ENCODE results near the gene CRYBG3. TPM values are rescaled to one million over a fixed set of nuclear protein-coding genes. Genes with fewer than 3 reads are reported as not detected.

CRYBG3 gene
- total RNA-seq, 1 donor from 2014 or later = 5.9 TPM

DNA sequence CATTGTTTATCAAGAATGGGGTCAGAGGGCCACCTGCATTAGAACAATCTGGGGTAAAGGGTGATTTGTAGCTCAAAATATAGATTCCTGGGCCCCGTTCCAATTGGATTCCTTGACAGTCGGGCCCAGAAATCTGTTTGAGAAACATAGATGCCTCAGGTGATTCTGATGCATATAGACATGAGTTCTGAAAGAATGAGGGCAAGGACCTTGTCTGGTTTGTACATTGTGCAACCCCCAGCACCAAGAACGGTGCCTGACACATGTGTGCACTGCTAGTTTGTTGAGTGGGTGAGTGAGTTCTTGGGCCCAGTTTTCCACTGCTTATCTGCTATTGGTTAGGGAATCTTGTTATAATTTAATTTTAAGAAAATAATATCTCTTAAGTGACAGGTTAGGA lies 16.6 kb downstream of the CRYBG3 start:
- no peak for DNase-seq

DNA sequence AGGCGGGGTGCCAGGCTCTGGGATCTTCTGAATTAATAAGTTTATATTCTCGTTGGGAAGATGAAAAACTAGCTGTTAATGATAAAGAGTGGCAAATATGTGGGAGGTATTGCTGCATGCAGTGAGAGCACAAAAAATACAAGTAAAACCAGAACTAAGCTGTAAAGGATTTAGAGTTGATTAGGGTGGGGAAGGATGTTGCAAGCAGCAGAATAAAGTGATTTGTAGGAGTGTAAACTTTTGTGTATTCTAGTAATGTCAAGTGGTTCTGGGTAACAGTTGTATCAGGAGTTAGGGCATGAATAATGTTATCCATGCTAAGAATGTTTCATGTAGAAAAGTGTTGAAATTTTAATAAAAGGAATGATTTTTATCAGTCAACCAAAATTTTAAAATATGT lies 18.1 kb downstream of the CRYBG3 start:
- DNase-seq = no peak

DNA sequence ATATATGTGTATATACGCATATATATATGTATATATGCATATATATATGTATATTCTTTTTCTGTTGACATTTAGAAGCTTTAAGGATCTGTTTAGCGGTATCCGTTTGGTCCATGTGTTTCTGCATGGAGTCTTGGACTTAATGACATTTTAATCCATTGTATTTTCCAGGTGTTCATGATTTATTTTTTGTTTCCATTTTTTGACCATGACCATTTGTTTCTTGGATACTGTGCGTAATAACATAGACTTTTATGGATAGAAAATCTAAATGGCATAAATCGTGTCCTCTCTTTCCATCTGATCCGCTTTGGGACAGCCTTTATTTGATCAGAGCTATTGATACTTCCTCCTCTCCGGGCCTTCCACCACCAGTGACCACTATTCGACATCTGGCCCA lies 19.5 kb downstream of the CRYBG3 start:
- no peak for DNase-seq

DNA sequence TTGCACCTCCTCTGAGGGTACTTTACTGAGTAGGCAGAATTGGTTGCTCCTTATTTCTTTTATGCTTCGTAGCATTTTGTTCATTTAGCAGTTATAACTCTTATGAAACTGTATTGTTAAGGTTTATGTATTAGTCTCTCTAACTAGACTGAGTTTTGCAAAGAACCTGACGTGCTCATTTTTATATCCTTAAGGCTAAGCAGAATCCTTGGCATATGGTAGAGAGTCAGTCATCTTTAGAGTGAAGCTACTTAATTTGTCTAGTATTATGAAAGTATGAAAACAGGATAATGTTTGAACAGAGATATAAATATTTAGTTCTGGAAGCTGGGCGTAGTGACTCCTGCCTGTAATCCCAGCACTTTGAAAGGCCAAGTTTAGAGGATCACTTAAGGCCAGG lies 20.1 kb downstream of the CRYBG3 start:
- no peak for DNase-seq

DNA sequence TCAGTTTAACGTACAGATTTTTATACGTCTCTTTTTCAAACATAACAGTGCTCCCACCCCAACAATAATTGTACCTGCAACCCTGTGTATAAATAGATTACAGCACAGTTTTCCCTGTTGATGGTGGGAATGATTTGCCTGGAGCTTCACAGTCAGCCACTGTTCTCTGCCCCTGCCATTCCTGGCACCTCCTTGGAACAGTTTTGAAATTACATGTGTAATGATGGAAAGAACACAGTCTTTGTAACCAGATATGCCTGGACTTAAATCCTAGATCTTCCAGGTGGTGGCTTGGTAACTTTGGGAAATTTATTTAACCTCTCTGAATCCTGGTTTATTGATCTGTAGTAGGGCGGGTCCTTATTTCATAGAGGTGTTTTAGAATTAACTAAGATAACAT lies 27.0 kb downstream of the CRYBG3 start:
- DNase-seq = no peak

DNA sequence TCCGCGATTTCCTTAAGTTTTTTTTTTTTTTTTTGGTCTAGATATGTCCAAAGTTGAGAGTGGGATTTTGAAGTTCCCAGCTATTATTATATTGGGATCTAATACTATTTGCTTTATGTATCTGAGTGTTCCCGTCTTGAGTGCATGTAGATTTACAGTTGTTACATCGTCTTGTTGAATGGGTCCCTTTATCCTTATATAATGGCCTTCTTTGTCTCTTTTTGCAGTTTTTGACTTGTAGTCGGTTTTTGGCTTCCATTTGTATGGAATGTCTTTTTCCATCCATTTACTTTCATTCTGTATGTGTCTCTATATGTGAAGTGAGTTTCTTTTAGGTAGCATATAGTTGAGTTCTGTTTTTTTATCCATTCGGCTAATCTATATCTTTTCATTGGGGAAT lies 35.6 kb downstream of the CRYBG3 start:
- no peak for DNase-seq

DNA sequence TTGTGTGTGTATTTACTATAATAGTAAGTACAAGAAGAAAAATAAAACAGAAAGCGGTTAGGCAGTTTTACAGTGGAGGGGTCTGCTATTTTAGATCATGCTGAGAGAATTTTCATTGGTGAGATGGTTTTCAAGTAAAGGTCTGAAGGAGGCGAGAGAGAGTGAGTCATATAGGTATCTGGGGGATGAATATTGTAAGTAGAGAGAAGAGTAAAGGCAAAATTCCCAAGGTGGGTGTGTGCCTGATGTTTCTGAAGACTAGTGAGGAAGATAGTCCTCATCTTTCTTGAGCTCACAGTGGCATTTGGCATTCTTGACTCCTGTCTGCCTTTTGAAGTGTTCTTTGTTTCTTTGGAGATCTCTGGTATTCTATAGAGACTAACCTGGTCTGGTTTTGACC lies 38.6 kb downstream of the CRYBG3 start:
- DNase-seq = no peak

DNA sequence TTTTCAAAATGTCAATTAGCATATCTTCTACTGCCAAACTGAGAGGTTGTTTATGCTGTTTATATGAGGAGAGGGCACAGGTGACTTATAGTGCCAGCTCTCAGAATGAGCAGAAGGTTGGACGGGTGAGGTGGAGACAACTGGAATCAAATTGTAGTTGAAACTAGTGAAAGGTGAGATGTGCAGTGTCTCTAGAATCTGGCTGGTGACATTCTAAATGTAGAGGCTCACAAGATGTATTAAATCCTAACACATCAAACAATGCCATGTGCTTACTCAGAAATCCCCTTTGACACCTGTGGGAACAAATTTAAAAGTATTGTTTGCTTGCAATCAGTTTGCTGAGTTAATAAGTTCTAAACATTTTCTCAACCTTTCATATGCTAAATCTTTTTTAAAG lies 40.8 kb downstream of the CRYBG3 start:
- DNase-seq = no peak

DNA sequence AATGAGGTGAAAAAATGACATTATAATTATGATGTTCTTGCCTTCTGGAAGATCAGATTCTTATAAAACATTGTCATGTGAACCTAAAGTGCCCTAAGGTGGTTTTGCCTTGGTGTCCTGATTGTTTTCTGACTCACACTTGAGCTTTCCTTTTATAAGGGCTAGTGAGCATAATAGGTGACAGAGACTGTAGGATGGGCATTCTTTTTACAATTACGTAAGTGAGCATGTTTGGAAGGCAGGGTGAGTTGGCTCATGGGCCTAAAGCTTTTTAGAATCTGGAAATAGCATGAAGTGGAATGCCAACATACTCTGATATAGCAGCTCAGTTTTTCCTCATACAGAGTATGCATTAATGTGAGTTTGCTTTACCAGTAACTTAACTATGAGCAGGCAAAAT lies 41.2 kb downstream of the CRYBG3 start:
- no peak for DNase-seq

DNA sequence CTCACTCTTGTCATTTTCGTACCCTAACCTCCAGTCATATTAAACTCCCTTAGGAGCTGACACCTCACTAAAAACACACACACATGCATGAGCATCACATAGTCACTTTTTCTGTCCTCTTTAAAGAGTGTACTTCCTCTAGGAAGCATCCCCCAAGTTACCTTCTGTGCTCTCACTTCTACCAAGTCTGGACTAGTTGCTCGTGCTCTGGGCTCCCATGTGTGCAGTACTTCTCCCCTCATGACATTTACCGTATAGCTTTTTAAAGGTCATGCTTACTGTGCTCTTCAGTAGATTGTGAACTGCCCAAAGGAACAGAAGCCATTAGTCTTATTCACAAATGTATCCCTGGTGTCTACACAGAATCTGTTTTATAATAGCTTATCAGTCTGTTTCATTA lies 42.0 kb downstream of the CRYBG3 start:
- DNase-seq = no peak

DNA sequence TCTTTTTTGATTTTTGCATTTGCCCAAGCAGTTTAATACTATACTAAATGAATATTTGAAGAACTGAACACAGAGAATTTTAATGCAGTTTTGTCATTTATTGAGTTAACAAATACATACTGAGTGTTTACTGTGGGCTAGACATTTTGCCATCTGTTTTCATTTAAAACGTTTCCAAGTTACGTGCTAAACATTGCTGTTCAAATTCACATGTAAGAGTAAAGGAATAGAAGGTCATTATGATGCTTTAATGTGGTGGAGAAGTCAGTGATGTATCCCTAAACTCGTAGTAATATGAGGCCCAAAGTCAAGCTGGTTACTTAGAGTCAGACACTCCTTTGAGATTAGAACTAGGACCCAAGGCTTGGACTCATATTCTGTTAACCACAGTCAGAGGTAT lies 49.4 kb downstream of the CRYBG3 start:
- DNase-seq = no peak

DNA sequence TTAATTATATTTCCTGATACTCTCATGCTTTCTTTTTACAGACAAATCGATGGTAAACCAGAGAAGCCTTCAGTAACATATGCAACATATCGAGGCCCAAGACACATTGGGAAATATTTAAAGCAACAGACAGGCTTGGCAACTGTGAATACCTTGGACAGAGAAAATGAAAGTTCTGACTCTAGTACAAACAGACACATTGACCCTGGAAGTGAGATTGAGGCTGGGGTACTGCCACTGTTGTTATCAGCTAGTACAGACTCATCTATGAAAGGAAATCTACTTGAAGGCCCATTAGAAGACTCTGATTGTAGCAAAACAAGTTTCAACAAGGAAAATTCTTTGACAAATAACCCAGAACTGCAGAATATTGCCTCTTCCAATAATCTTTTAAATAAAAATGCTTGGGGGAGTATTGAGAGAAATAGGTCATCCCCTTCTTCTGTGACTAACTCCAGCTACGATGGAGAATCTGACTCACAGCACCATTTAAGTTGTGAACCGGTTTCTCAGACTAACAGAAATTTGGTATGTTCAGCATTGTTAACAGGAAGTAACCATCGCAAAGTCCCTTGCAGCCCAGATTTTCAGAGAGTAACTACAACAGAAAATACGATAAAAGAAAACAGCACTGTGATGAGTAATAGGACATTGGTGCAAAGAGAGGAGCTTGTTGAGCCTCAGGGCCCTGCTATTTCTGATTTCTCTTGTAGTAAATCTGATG lies 50.2 kb downstream of the CRYBG3 start:
- no peak for DNase-seq

DNA sequence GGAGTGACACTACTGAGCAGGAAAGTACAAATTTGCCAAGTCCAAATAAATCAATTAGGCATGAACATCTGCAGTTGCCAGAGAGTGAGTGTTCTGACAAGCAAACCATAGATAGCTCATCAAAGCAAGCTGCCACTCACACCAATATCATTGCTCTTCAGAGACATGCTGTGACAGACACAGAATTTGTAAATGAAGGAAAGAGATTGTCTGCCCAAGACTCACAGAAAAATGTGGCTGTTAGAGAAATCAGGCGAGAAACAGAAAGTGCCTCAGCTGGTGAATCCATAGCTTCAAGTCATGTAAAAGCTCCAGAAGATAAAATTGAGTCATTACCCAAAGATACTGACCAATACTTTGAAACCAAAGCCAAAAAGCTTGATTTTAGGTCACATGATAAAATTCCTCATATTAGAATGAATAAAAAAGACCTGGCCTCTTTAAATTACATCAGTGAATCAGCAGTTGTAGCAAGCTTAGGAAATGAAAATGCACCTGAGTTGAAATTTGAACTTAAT lies 50.8 kb downstream of the CRYBG3 start:
- DNase-seq = no peak

DNA sequence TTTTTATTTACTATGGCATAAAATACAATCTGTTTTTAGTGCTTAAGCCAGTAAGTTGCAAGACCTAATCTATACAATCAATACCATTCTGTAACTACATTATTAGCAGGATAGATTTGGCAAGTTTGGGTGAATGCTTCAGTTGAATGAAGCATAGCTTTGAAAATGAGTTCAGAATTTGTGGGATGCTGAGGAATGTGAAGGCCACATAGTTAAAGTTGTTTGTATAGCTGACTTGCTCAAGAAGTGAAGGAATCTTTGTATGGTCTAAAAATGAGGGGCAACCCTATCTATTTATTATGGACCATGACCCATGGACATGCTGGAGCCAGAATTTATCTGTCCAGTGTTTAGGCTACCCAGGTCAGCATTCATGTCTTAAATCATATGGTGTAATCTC lies 58.5 kb downstream of the CRYBG3 start:
- no peak for DNase-seq

DNA sequence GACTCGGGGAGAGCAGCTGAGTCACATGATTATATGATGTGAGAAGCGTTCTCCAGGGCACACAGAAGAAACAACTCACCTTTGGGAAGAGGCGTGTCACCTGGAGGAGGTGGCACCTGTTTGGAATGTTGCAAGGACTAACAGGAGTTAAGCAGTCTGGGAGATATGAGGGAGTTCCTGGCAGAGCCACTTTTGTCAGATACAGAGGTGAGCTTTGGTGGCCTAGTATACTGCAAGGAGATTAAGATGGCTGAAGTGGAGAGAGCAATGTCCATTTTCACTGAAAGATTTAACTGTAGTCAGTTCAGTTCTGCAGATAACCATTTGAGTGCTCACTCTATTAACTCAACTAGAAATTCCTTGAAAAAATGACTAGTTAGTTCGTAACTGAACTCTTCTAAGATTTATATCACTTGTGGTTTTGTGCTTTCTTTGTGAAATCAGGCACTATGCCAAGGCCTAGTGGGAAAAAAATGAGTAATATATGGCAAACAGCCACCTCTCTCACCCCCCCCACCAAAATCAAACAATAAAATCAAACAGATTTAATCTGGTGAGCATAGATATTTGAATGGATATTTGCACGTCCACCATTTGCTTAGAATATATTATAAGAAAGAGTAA lies 61.3 kb downstream of the CRYBG3 start:
- no peak for DNase-seq

DNA sequence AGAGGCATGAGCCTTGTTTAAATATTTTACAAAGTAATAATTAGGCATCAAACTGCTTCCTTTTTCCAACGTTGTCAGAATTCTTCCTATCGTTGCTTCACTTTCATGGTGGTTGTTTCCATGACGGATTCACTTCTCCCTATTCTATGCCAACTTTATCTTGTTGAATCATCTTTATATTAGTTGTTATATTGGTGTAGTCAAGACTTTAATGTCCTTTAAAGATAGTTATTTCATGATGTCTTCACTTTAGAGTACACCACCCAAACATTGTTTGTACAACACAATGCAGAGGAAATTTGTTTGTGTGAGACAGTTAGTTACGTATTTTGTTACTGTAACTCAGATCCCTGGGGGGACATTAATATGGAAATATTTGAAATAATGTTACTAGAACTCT lies 61.9 kb downstream of the CRYBG3 start:
- no peak for DNase-seq

DNA sequence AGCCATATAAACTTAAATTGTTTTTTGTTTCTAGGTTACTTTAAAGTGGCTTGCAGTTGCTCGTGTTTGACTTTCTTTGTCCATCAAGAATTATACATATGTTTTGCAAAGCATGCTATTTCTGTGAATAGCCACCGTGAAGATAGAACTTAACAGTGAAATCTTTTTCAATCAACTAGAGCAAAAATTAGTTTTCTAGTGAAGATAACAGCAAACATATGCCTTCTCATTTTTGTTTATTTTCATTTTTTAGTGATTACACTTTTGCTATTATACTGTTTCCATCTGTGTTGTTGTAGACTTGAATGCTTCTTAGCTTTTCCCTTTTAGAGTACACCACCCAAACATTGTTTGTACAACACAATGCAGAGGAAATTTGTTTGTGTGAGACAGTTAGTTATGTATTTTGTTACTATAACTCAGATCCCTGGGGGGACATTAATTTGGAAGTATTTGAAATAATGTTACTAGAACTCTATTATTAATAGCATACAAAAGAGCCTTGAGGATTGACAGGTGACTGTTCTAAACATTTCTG lies 62.8 kb downstream of the CRYBG3 start:
- DNase-seq = no peak

DNA sequence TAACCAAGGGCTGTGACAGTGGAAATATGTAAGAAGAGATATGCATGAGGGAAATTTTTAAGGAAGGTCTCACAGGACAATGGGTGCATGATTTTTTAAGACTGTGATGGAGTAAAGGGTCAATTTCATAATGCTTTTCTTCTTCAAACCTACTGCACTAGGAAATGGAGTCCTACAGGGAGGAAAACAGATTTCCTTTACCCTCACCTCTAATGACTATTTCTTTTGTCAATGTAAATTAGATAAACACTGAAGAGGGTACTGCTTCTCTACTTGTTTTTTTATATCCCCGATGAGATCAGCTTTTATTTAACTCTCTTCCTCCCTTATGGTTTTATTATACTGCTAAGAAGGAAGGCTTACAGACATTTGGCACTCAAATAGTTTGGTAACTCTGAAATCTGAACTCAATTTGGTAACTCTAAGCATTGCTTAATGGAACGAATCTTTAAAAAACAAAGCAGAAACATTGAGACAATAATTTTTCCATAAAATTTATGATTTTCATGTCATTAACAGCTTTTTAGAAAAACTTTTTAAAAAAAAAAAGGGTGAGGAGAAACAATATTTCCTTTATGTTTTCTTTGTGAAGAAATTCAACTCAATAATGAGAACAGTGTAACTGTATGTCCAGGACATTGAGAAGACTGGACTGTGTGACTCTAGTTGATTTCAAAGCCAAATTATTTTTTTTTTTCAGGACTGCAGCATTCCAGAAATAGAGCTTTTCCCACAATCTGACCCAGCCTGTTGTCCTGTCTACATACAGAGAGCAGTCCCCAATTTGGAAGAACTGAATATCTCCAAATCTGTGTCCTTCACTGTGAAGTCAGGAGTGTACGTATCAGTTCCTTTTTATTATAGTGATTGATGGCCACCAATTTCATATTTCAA lies 64.4 kb downstream of the CRYBG3 start:
- no peak for DNase-seq

DNA sequence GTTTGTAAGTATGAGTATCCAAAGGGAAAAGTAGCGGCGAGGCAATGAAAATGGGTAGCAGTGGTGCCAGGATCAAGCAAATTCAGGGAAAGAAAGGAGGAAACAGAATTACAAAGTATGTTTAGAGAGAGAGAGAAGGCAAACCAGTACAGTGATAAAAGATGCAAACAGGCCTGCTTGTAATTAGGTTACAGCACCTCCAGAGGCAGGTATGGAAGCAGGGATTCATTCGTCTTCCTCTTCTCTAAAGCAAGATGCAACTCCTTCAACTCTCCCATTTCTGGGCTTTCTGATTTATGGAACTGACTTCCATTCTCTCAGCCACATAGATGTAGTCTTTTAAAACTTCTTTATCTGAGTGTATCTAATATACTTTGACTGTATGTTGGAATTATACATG lies 68.0 kb downstream of the CRYBG3 start:
- no peak for DNase-seq

DNA sequence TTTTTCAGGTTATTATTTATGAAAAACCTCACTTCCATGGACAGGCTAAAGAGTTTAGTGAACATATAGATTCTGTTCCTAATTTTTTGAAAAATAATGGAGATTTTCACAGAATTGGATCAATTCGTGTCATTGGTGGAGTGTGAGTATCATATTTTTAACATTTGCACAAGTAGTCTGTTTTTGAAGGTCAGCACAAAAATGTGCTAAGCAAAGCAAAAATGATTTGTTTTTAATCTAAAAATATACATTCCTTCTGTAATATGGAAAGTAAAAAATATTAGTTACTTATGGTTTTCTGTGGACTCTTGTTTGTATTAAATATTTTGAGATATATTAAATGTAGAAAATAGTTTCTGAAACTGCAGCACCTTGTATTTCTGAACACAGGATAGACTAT lies 71.0 kb downstream of the CRYBG3 start:
- no peak for DNase-seq

DNA sequence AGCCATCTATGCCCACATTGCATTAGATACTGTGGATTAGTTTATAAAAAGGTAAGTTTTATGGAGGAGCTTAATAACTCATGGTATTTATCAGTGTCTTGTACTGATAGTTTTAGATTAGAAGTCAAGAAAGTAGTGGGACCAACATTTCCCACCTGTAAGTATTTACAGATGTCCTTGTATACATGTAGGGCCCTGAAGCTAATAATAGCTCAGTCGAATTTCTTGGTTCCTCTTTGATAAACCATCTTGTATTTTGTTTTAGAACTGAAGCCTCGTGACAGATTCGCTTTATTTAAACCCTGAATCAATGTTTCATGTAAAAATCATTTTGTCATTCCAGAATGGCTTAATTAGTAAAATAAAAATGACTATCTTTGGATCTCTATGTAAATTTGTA lies 73.4 kb downstream of the CRYBG3 start:
- DNase-seq = no peak

DNA sequence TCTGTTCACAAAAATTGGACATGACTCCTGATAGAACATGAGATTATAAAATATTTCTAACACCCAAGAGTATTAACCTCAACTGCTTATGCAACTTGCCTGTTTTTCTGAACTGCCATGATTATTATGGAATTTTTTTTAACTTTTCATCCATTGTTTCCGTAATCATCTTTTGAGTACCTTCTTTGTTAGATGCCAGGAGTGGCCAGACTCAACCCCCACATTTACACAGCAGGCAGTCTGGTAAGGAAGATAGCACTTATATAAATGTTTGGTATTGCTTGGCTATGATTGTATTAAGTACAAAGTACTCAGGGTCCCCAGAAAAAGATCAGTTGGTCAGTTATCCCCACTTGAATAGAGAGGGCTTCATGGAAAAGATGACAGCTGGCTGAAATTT lies 74.3 kb downstream of the CRYBG3 start:
- DNase-seq = no peak

DNA sequence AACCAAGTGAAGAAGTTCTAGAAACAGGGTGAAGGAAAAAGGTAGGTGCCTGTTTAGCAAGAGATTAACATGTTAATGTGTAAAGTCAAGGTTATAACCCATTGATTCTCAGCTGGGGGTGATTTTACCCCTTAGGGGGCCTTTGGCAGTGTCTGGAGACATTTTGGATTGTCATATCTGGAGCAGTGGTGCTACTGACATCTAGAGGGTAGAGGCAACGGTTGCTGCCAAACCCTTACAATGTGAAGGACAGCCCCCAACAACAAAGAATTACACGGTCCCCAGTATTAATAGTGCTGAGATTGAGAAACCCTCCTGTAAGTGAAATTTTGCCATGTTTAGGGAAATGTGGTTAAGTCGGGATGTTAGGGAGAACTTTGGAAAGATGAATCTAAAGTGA lies 74.7 kb downstream of the CRYBG3 start:
- DNase-seq = no peak

Data from occipital lobe (tissue), 2 donors.